ENCODE measurements around the gene POLR2I. TPM values are rescaled to one million over a fixed set of nuclear protein-coding genes. Genes with fewer than 3 reads are reported as not detected.

Gene POLR2I
- total and polyA plus RNA-seq, 9 of the 15 experiments (the other 6 are each of a cell fraction or from before 2014, with no cell fraction given) = 28.0 to 283 (median 123) TPM

Other genes starting within 250 kb of the POLR2I start
Only the 7 nearest of the 17 such genes appear.
- 0.16 and 0.50 TPM in 2 replicates for gene CLIP3, start 82.0 kb downstream of the POLR2I start, total RNA-seq (2014; rRNA removed)
- not detected in 2 replicates for gene CLIP3, start 82.0 kb downstream of the POLR2I start, total RNA-seq (2014; rRNA removed; fragmentation: Illumina TruSeq; extraction: Trizol)
- gene CLIP3, start 82.0 kb downstream of the POLR2I start, total RNA-seq (2015; rRNA removed; fragmentation: Illumina TruSeq; extraction: Trizol) = 0.14 TPM in 1 of 2 replicates, not detected in the other
- 0.16 and 0.18 TPM in 2 replicates for gene CLIP3, start 82.0 kb downstream of the POLR2I start, total RNA-seq (2021)
- gene CLIP3, start 82.0 kb downstream of the POLR2I start, polyA plus RNA-seq (2011; rRNA removed) = 0.08 and 0.14 TPM in 2 replicates
- 0.11 and 0.16 TPM in 2 replicates for gene CLIP3, start 82.0 kb downstream of the POLR2I start, polyA plus RNA-seq (2014; fragmentation: Illumina TruSeq; extraction: Trizol)
- under 1 TPM; 0.01 to 0.43 TPM for gene CLIP3, start 82.0 kb downstream of the POLR2I start, polyA plus RNA-seq (2014; fragmentation: Nextera tagmentation; extraction: Ambion mirVana)
- 0.13 TPM in 1 of 2 replicates, not detected in the other for gene CLIP3, start 82.0 kb downstream of the POLR2I start, polyA plus RNA-seq (2014; rRNA removed)
- 1.9 and 2.0 TPM in 2 replicates for gene THAP8, start 60.6 kb downstream of the POLR2I start, total RNA-seq (2014; rRNA removed)
- 0.10 and 0.36 TPM in 2 replicates for gene THAP8, start 60.6 kb downstream of the POLR2I start, total RNA-seq (2014; rRNA removed; fragmentation: Illumina TruSeq; extraction: Trizol)
- 0.94 and 1.6 TPM in 2 replicates for gene THAP8, start 60.6 kb downstream of the POLR2I start, total RNA-seq (2015; rRNA removed; fragmentation: Illumina TruSeq; extraction: Trizol)
- gene THAP8, start 60.6 kb downstream of the POLR2I start, total RNA-seq (2021) = 1.3 and 1.6 TPM in 2 replicates
- 0.68 and 1.0 TPM in 2 replicates for gene THAP8, start 60.6 kb downstream of the POLR2I start, polyA plus RNA-seq (2011; rRNA removed)
- 0.82 and 1.1 TPM in 2 replicates for gene THAP8, start 60.6 kb downstream of the POLR2I start, polyA plus RNA-seq (2014; fragmentation: Illumina TruSeq; extraction: Trizol)
- under 1 TPM; 0.11 to 0.14 TPM for gene THAP8, start 60.6 kb downstream of the POLR2I start, polyA plus RNA-seq (2014; fragmentation: Nextera tagmentation; extraction: Ambion mirVana)
- 1.8 and 1.9 TPM in 2 replicates for gene THAP8, start 60.6 kb downstream of the POLR2I start, polyA plus RNA-seq (2014; rRNA removed)
- gene WDR62, start 60.0 kb downstream of the POLR2I start, total RNA-seq (2014; rRNA removed) = 18.8 and 27.6 TPM in 2 replicates
- gene WDR62, start 60.0 kb downstream of the POLR2I start, total RNA-seq (2014; rRNA removed; fragmentation: Illumina TruSeq; extraction: Trizol) = 7.3 and 9.5 TPM in 2 replicates
- gene WDR62, start 60.0 kb downstream of the POLR2I start, total RNA-seq (2015; rRNA removed; fragmentation: Illumina TruSeq; extraction: Trizol) = 15.3 and 15.5 TPM in 2 replicates
- gene WDR62, start 60.0 kb downstream of the POLR2I start, total RNA-seq (2021) = 30.1 and 32.8 TPM in 2 replicates
- 10.7 and 17.7 TPM in 2 replicates for gene WDR62, start 60.0 kb downstream of the POLR2I start, polyA plus RNA-seq (2011; rRNA removed)
- 14.4 and 24.6 TPM in 2 replicates for gene WDR62, start 60.0 kb downstream of the POLR2I start, polyA plus RNA-seq (2014; fragmentation: Illumina TruSeq; extraction: Trizol)
- under 1 TPM; 0.35 to 0.75 TPM for gene WDR62, start 60.0 kb downstream of the POLR2I start, polyA plus RNA-seq (2014; fragmentation: Nextera tagmentation; extraction: Ambion mirVana)
- 22.2 and 24.5 TPM in 2 replicates for gene WDR62, start 60.0 kb downstream of the POLR2I start, polyA plus RNA-seq (2014; rRNA removed)
- gene OVOL3, start 3.7 kb downstream of the POLR2I start, total RNA-seq (2014; rRNA removed) = not detected in 2 replicates
- gene OVOL3, start 3.7 kb downstream of the POLR2I start, total RNA-seq (2014; rRNA removed; fragmentation: Illumina TruSeq; extraction: Trizol) = not detected in 2 replicates
- gene OVOL3, start 3.7 kb downstream of the POLR2I start, total RNA-seq (2015; rRNA removed; fragmentation: Illumina TruSeq; extraction: Trizol) = not detected in 2 replicates
- not detected in 2 replicates for gene OVOL3, start 3.7 kb downstream of the POLR2I start, total RNA-seq (2021)
- not detected in 2 replicates for gene OVOL3, start 3.7 kb downstream of the POLR2I start, polyA plus RNA-seq (2011; rRNA removed)
- not detected in 2 replicates for gene OVOL3, start 3.7 kb downstream of the POLR2I start, polyA plus RNA-seq (2014; fragmentation: Illumina TruSeq; extraction: Trizol)
- not detected for gene OVOL3, start 3.7 kb downstream of the POLR2I start, polyA plus RNA-seq (2014; fragmentation: Nextera tagmentation; extraction: Ambion mirVana)
- not detected in 2 replicates for gene OVOL3, start 3.7 kb downstream of the POLR2I start, polyA plus RNA-seq (2014; rRNA removed)
- 99.0 and 115 TPM in 2 replicates for gene TBCB, start 593 bp upstream of the POLR2I start, total RNA-seq (2014; rRNA removed)
- 38.2 and 47.7 TPM in 2 replicates for gene TBCB, start 593 bp upstream of the POLR2I start, total RNA-seq (2014; rRNA removed; fragmentation: Illumina TruSeq; extraction: Trizol)
- 57.2 and 58.9 TPM in 2 replicates for gene TBCB, start 593 bp upstream of the POLR2I start, total RNA-seq (2015; rRNA removed; fragmentation: Illumina TruSeq; extraction: Trizol)
- gene TBCB, start 593 bp upstream of the POLR2I start, total RNA-seq (2021) = 71.0 and 79.5 TPM in 2 replicates
- gene TBCB, start 593 bp upstream of the POLR2I start, polyA plus RNA-seq (2011; rRNA removed) = 48.6 and 62.4 TPM in 2 replicates
- gene TBCB, start 593 bp upstream of the POLR2I start, polyA plus RNA-seq (2014; fragmentation: Illumina TruSeq; extraction: Trizol) = 57.8 and 66.5 TPM in 2 replicates
- gene TBCB, start 593 bp upstream of the POLR2I start, polyA plus RNA-seq (2014; fragmentation: Nextera tagmentation; extraction: Ambion mirVana) = 1 to 10 TPM; 3.5 to 5.3 TPM
- gene TBCB, start 593 bp upstream of the POLR2I start, polyA plus RNA-seq (2014; rRNA removed) = 109 TPM in 2 replicates
- gene CAPNS1, start 25.2 kb upstream of the POLR2I start, total RNA-seq (2014; rRNA removed) = 171 and 230 TPM in 2 replicates
- 173 and 179 TPM in 2 replicates for gene CAPNS1, start 25.2 kb upstream of the POLR2I start, total RNA-seq (2014; rRNA removed; fragmentation: Illumina TruSeq; extraction: Trizol)
- gene CAPNS1, start 25.2 kb upstream of the POLR2I start, total RNA-seq (2015; rRNA removed; fragmentation: Illumina TruSeq; extraction: Trizol) = 307 and 310 TPM in 2 replicates
- 400 and 436 TPM in 2 replicates for gene CAPNS1, start 25.2 kb upstream of the POLR2I start, total RNA-seq (2021)
- gene CAPNS1, start 25.2 kb upstream of the POLR2I start, polyA plus RNA-seq (2011; rRNA removed) = 363 and 480 TPM in 2 replicates
- gene CAPNS1, start 25.2 kb upstream of the POLR2I start, polyA plus RNA-seq (2014; fragmentation: Illumina TruSeq; extraction: Trizol) = 576 and 589 TPM in 2 replicates
- 100 to 1,000 TPM in 1 of 2 experiments, 10 to 100 TPM in 1; 77.9 to 115 TPM for gene CAPNS1, start 25.2 kb upstream of the POLR2I start, polyA plus RNA-seq (2014; fragmentation: Nextera tagmentation; extraction: Ambion mirVana)
- gene CAPNS1, start 25.2 kb upstream of the POLR2I start, polyA plus RNA-seq (2014; rRNA removed) = 244 and 258 TPM in 2 replicates
- gene COX7A1, start 37.6 kb upstream of the POLR2I start, total RNA-seq (2014; rRNA removed) = not detected in 2 replicates
- gene COX7A1, start 37.6 kb upstream of the POLR2I start, total RNA-seq (2014; rRNA removed; fragmentation: Illumina TruSeq; extraction: Trizol) = not detected in 2 replicates
- gene COX7A1, start 37.6 kb upstream of the POLR2I start, total RNA-seq (2015; rRNA removed; fragmentation: Illumina TruSeq; extraction: Trizol) = not detected in 2 replicates
- gene COX7A1, start 37.6 kb upstream of the POLR2I start, total RNA-seq (2021) = not detected in 2 replicates
- gene COX7A1, start 37.6 kb upstream of the POLR2I start, polyA plus RNA-seq (2011; rRNA removed) = not detected in 2 replicates
- not detected in 2 replicates for gene COX7A1, start 37.6 kb upstream of the POLR2I start, polyA plus RNA-seq (2014; fragmentation: Illumina TruSeq; extraction: Trizol)
- gene COX7A1, start 37.6 kb upstream of the POLR2I start, polyA plus RNA-seq (2014; fragmentation: Nextera tagmentation; extraction: Ambion mirVana) = under 1 TPM in 1 of 2 experiments, not detected in 1; 0.08 TPM
- not detected in 2 replicates for gene COX7A1, start 37.6 kb upstream of the POLR2I start, polyA plus RNA-seq (2014; rRNA removed)

All from K562 (cell line).